NOMO-1 (cell line): ENCODE measurements around the gene LUM.

Experiments used
- DNase-seq, 2 experiments: peaks; one replicate each; lab custom pipeline; 2025; ENCODE audit not compliant: unreplicated experiment in 2 of 2; lab: John Stamatoyannopoulos, UW

The LUM gene

DNA sequence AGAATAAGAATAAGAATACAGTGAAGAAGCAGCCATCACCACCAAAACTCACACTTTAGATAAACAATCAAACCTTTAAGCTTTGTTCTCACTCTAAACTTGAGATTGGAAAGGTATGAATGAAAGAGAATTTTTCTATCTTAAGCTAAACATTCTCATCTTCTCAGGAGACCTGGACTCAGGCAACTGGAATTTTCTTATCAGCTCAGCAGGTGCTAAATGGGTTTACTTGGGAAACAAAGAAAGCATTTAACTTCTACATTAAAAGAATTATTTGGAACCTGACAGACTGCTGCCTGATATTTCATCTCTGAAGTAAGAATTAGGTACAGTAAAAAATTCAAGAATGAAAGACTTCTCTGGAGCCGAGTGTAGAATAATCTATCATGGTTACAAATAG is 32.8 kb downstream of the LUM start:
- DNase-seq = no peak

DNA sequence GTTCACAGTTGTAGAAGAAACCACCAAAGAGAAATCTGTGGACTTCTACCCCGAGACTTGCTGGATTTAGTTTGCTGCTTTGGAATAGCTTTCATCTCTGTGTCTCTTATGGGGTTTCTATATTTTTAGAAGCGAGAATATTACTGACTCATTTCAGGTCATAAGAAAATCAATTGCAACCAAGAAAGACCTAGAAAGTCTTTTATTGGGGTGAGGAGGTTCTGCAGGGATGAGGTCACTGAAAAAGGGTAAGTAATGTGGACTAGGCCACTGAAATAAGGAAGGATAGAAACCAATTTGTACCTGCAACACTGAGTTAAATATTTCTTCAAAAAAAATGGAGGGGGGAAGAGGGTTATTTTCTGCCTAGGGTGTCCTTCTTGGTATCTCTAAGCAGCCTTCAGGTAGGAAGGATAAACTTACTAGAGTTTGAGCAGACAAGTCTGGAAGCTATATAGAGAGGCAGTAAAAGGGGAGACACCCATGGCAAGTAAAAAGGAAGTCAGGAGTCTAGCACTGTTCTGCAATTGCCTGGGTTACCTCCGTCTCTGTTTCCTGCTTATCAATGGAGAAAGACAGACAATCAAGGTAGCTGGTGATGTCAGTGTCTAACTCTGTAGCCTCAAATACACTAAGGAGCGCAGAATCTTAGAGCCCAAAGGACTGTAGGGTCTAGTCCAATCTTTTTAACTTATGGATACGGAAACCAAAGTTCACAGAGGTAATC is 33.9 kb downstream of the LUM start:
- no peak for DNase-seq

DNA sequence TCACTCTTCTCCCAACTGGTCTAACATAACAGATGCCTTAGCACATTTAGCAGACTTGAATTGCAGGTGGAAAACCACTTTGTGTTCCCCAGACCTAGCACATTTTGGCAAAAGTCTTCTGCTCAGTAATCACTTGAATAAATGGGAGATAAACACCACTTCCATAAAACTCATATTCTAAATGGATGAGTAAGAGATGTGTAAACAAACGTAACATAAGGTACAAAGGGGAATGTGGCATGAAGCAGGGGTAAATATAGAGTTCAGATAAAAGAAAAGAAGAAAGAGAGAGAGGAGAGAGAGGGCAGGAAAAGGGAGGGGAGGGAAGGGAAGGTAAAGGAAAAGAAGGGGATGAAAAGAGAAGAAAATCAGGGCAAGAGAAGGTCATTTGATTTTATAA is 36.4 kb downstream of the LUM start:
- no peak for DNase-seq

DNA sequence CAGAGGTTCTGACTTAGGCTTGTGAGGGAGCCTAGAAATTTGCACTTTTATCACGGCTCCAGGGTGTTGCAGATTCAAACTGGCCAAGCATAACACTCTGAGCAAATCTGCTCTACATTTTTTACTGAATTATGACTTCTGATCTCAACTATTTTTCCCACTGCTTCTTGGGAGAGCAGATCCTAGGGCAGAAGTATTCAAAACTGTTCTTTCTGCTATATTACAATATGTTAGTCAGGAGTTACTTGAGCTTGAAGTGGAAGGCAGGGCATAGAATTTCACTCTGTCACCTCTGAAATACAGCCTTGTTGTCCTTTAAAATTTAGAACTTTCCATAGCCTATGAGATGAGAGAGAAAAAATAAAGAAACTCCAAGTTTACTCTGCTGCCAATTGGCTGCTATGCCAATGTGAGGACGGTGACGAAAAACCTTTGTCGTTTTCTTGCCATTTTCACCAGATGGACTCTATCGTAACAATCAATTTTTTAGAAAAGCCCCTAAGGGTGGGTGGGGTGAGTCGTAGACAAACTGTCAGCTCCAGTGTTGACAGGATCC is 37.1 kb downstream of the LUM start:
- DNase-seq = no peak

DNA sequence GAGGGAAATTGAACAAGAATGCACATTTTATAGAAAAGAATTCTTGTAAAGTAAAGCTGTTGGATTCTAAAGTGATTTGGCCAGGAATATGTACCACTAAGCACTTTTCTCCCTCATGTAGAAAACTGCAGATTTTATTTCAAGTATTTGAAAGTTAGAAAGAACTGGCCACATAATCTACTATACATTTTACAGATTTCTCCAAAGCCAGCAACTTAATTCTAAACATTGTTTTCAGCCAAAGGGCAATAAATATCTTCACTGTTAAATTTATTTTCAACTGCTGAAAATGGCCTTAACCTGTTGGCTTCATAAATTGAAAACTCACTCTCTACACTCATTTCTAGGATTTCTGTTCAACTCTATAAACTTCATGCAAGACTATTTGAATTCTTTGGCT is 37.9 kb downstream of the LUM start:
- DNase-seq = no peak

DNA sequence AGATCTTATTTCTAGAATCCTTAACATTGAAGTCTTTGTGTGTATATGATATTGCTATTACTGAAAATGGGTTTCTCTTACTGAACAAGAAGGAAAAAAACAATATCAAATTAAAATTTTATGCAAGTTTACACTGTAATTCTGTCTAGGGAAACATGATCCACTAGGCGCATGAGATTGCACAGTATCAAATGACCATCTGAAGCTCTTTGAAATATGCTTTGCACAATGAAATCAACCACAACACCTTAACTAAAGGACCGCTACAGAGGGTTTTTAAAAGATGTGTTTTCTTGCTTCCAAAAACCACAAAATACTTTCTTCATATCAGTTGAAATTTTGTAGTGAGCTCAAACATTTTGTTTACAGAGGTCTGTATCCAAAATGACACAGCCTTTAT is 38.4 kb downstream of the LUM start:
- DNase-seq = no peak

DNA sequence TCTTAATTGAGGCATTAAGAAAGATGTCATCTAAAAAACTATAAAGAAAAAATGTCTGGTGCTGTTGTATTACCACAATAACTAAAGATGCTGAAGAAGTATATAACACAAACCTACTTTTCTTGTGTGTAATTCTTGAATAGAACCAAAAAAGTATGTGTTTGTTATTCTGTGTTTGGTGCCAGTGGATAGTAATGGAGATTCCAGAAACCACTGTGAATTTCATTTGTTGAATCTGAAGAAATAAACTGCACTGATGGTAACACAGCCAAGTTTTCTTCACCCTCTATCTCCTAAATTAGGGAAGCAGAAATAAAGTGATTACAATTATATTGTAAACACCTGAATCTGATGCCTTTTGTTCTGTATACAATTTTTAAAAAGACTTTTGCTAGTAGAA is 40.4 kb downstream of the LUM start:
- no peak for DNase-seq

DNA sequence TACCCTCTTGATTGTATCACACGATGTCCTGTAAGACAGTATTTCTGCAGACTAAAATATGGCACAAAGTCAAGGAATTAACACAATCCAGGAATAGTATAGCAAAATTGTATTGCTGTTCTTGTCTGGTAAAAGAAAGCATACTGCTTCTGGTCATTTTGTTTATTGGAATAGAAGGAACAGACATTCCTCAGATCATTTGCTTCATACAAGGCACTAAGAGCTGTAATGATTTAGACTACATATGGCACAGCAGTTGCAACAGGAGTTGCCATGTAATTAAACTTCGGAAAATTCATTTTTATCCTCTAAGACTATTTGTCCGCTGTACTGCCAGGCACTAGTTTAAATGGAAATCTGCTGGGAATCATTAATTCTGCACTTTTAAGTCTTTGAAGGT is 45.9 kb downstream of the LUM start:
- no peak for DNase-seq

DNA sequence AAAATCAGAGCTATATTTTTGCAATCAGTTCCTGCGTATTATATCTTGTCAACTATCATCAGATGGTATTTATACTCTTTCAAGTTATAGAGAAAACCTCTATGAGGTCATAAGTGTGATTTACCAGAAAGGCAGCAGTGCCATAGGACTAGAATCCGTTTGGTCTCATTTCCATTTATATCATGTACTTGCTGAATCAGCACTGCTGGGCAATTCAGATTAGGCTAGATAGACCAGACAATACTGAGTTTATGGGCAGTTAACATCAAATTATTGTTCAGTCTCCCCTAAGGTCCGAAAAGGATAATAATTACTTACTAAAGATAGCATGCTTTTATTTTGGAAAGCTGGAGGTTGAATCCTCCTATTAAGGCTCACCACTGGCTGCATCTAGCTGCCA is 46.7 kb downstream of the LUM start:
- DNase-seq = no peak

DNA sequence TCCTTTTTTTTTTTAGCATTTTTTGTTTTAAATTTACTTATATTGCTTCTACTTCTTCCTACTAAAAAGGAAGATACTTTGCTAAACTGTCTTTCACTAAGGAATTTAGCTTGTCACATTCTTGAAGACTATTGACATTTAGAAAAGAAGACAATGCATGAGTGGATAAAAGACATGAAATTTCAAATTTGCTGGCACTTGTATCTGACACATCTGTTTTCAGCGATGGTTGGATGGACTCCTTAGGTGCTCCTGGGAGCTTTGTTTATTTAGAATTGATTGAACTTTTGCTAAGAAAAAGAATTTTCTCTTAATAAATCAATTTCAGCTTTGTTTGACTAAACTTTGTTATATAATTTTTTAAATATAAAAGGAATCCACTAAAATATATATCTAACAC is 50.2 kb downstream of the LUM start:
- DNase-seq = no peak

DNA sequence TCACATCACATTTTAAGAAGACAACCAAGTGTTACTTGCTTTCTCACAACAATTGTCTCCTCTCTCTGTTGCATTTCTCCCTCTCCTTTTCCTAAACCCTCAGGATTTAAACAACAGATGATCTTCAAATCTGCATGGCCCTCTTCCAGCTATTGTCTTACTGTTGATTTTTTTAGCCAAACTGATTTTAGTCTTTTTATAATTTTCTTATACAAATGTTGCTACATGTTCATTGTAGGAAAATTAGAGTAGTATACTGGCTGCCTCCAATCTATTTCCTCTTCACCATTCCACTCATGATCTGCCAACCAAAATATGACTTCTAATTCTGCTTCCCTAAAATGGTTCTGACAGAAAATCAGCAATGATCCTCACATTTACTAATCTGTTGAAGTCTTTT is 52.1 kb downstream of the LUM start:
- DNase-seq = no peak

DNA sequence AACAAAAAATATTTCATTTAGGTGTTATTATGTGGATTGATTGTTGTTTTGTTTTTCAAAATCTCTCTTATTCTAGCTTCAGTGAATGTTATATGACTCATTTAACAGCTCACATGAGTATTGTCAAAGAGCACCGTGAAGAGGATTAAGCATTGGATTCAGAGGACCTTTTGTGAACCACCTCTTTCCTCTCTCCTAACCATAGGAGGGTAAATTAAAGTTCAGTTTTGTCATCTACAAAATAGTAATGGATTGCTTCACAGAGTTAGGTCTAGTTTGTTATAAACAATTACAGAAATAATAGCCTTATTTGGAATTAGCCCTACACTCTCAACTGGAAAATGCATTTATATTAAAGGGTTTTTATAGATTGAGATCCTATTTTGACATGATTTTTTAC is 52.5 kb downstream of the LUM start:
- DNase-seq = no peak

DNA sequence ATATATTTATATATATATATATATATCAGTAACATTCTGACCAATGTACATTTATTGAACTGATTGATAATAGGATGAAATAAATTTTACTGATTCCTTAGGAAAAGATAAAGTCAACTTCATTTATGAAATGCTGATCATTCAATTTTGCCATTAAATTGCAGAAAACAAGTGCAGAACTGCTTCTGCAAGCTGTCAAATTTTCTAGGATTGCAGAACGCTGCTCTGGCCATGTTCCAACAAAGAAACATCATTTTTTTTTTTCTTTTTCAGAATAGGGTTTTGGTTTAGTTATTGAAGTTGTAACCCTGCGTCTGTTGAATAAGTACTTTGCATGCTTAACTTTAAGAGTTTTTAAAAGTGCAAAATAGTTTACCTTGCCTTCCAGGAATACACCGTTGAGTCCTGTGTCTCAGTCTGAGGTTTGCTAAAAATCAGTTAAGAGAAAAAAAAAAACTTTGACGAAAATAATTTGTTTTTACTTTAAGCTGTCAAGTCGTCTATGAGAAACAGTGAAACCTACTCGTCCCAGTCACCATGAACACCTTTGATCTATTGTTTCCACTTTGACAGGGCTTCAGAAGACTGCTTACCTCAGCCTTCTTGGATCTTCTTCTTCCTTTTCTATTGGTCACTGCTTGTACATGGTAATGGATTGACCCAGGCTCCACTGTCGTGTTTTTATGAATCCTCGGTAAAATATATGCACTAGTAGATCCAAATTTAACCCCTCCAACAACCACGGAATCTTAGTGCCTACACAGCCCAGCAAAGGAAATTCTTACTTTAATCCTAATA is 53.7 kb downstream of the LUM start, which contains the start of gene KERA:
Gene KERA (minus strand): TSS at position 657 of the 798 bp plus-strand sequence. CDS start 1,743 bp downstream, outside the sequence.
- DNase-seq = no peak

DNA sequence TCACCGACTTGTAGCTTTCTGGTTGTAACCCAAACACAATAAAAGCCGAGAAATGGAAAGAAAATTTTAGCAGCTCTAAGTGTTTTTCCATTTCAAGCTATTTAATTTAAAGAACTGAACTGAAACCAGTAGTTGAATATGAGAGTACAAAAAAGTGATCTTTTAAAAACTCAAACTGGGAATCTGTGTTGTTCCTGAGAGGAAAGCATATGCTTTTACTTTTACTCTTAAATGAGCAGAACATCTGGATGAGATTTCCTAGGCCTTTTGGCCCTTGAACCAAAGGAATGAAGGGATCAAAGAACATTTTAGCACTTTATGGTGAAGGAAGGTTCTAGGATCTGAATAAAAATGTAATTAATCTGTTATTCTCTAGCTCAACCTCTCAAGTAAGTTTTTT is 54.8 kb downstream of the LUM start:
- no peak for DNase-seq

DNA sequence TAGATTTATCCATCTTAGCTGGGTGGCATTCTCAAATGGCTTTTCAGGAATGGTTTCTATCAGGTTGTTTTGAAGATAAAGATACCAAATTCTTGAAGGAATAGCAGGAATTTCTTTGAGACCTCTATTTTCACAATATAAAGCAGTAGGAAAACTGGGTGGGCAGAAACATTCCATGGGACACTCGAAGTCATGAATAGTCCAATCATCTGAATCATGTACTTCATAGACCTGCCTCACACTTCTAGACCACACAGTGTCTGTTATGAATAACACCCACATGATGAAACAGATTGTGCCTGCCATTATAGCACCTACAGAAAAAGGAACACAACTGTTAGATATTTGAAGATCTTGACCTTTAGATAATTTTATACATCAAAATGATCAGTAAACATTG is 55.3 kb downstream of the LUM start:
- no peak for DNase-seq

DNA sequence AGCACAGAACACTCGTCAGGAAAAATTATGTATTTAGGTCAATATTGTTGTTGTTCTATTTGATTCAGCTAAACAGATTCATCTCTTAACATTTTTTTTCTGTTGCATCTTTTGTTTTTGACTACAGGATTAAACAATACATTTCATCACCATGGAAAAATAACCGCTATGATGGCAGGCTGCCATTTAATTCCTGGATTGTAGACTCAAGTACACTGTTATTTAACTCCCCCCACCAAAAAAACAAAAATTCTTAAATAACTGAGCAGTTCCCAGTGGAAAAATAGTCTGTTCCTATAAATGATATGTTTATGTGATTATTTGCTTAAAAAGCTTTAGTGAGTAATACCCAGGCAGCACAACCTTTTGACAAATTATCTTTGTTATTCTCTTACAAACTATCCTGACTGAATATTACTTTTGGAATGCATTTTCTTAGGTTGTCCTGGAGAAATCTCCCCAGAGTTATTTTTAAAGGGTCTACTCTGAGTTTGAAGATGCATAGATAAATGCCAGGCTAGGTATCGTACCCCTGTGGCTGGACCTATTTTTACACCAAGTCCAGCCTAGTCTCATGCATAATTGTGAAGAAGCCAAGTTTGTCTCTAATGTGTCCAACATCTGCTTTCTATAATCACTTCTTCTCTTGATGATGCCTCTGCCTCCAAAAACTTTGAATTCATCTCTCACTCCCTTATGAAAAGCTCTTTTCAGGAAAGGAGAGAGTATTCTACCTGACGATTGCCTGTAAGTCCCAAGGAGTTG is 57.2 kb downstream of the LUM start:
- no peak for DNase-seq
